ENCODE data around the gene GNL2.

GNL2 gene

GRCh38 chr1:37628026-37628556 lies 32.4 kb upstream of the GNL2 start:
- no peak for TF ChIP-seq JUND (IDR thresholded peaks at IDR 0.05; ENCODE audit: low read depth)
- no peak for DNase-seq (ENCODE audit: low read depth in 1 of 2, low spot score in 1 of 2)
- in situ Hi-C loops (cut with HindIII; ENCODE audit: low pct_unique_long_range_greater_than_20kb, low sequenced_read_pairs), result no loop called here

- TF ChIP-seq JUND (IDR thresholded peaks at IDR 0.05; ENCODE audit: low read depth), result no peak
- in situ Hi-C loops (cut with HindIII; ENCODE audit: low pct_unique_long_range_greater_than_20kb, low sequenced_read_pairs), result no loop called here
- DNase-seq (ENCODE audit: low read depth in 1 of 2, low spot score in 1 of 2), result no peak
Measured at GRCh38 chr1:37622131-37622530, 26.4 kb upstream of the GNL2 start.

- no peak for DNase-seq (ENCODE audit: low read depth in 1 of 2, low spot score in 1 of 2)
- TF ChIP-seq JUND (IDR thresholded peaks at IDR 0.05; ENCODE audit: low read depth), result no peak
- in situ Hi-C loops (cut with HindIII; ENCODE audit: low pct_unique_long_range_greater_than_20kb, low sequenced_read_pairs), result no loop called here
Measured at GRCh38 chr1:37621326-37621870, 25.7 kb upstream of the GNL2 start.

- no peak for DNase-seq (ENCODE audit: low read depth in 1 of 2, low spot score in 1 of 2)
- in situ Hi-C loops (cut with HindIII; ENCODE audit: low pct_unique_long_range_greater_than_20kb, low sequenced_read_pairs), result no loop called here
Measured at GRCh38 chr1:37620707-37621106, 25.0 kb upstream of the GNL2 start.

GRCh38 chr1:37616330-37616729 lies 20.6 kb upstream of the GNL2 start:
- in situ Hi-C loops (cut with HindIII; ENCODE audit: low pct_unique_long_range_greater_than_20kb, low sequenced_read_pairs), result no loop called here
- no peak for DNase-seq (ENCODE audit: low read depth in 1 of 2, low spot score in 1 of 2)
- TF ChIP-seq JUND (IDR thresholded peaks at IDR 0.05; ENCODE audit: low read depth), result no peak

More at GRCh38 chr1:37620707-37621106, 25.0 kb upstream of the GNL2 start:
- no peak for TF ChIP-seq JUND (IDR thresholded peaks at IDR 0.05; ENCODE audit: low read depth)

GRCh38 chr1:37614105-37614504 lies 18.4 kb upstream of the GNL2 start:
- in situ Hi-C loops (cut with HindIII; ENCODE audit: low pct_unique_long_range_greater_than_20kb, low sequenced_read_pairs), result no loop called here
- TF ChIP-seq JUND (IDR thresholded peaks at IDR 0.05; ENCODE audit: low read depth), result no peak
- DNase-seq (ENCODE audit: low read depth in 1 of 2, low spot score in 1 of 2), result no peak

- in situ Hi-C loops (cut with HindIII; ENCODE audit: low pct_unique_long_range_greater_than_20kb, low sequenced_read_pairs), result no loop called here
- DNase-seq (ENCODE audit: low read depth in 1 of 2, low spot score in 1 of 2), result no peak
- TF ChIP-seq JUND (IDR thresholded peaks at IDR 0.05; ENCODE audit: low read depth), result no peak
Measured at GRCh38 chr1:37612186-37612585, 16.4 kb upstream of the GNL2 start.

GRCh38 chr1:37609994-37610393 lies 14.3 kb upstream of the GNL2 start:
- DNase-seq (ENCODE audit: low read depth in 1 of 2, low spot score in 1 of 2), result no peak
- no peak for TF ChIP-seq JUND (IDR thresholded peaks at IDR 0.05; ENCODE audit: low read depth)
- in situ Hi-C loops (cut with HindIII; ENCODE audit: low pct_unique_long_range_greater_than_20kb, low sequenced_read_pairs), result no loop called here

GRCh38 chr1:37609002-37609401 lies 13.3 kb upstream of the GNL2 start:
- in situ Hi-C loops (cut with HindIII; ENCODE audit: low pct_unique_long_range_greater_than_20kb, low sequenced_read_pairs), result no loop called here
- TF ChIP-seq JUND (IDR thresholded peaks at IDR 0.05; ENCODE audit: low read depth), result no peak
- DNase-seq (ENCODE audit: low read depth in 1 of 2, low spot score in 1 of 2), result no peak

- in situ Hi-C loops (cut with HindIII; ENCODE audit: low pct_unique_long_range_greater_than_20kb, low sequenced_read_pairs), result no loop called here
- no peak for DNase-seq (ENCODE audit: low read depth in 1 of 2, low spot score in 1 of 2)
- TF ChIP-seq JUND (IDR thresholded peaks at IDR 0.05; ENCODE audit: low read depth), result no peak
Measured at GRCh38 chr1:37606481-37607263, 10.9 kb upstream of the GNL2 start.

- no peak for TF ChIP-seq JUND (IDR thresholded peaks at IDR 0.05; ENCODE audit: low read depth)
- in situ Hi-C loops (cut with HindIII; ENCODE audit: low pct_unique_long_range_greater_than_20kb, low sequenced_read_pairs), result no loop called here
- no peak for DNase-seq (ENCODE audit: low read depth in 1 of 2, low spot score in 1 of 2)
Measured at GRCh38 chr1:37605806-37606474, 10.2 kb upstream of the GNL2 start.

- no peak for TF ChIP-seq JUND (IDR thresholded peaks at IDR 0.05; ENCODE audit: low read depth)
- DNase-seq (ENCODE audit: low read depth in 1 of 2, low spot score in 1 of 2), result no peak
- in situ Hi-C loops (cut with HindIII; ENCODE audit: low pct_unique_long_range_greater_than_20kb, low sequenced_read_pairs), result no loop called here
Measured at GRCh38 chr1:37605061-37605650, 9.4 kb upstream of the GNL2 start.

All from T47D (cell line).